DMS53 treated with DMSO at 0.1 percent for 48 hours (cell line): ENCODE measurements around the gene IRGC.

Source experiments
- DNase-seq: peaks from one replicate; lab custom pipeline; 2025; ENCODE audit not compliant: unreplicated experiment; lab: John Stamatoyannopoulos, UW

IRGC gene

DNA sequence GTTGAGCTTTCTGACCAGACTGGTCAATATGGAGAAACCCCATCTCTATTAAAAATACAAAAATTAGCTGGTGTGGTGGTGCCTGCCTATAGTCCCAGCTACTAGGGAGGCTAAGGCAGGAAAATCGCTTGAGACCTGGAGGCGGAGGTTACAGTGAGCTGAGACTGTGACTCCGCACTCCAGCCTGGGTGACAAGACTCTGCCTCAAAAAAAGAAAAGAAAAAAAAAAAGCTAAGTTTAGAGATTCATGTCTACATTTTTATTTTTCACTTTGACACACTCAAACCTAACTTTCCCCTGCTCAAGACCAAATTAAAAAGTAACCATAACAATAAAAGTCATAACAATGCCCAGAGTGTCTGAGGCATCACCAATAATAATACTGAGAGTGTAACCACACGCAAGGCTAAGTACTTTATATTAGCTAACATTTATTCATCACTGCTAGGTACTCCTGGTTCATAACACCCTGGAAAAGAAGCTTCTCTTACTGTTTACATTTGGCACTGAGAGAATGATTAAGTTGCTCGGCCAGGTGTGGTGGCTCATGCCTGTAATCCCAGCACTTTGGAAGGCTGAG is 5.7 kb downstream of the IRGC start:
- DNase-seq: no peak

DNA sequence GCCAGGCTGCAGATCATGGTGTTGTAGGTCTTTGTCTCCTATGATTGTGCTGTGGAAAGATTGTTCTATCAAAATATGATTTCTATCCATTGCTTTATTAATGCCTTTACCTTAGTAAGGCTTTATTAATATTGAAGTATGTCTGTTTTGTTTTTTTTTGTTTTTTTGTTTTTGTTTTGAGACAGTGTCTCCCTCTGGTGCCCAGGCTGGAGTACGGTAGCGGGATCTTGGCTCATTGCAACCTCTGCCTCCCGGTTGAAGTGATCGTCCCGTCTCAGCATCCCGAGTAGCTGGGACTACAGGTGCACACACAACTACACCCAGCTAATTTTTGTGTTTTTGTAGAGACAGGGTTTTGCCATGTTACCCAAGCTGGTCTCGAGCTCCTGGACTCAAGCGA is 7.7 kb downstream of the IRGC start:
- DNase-seq: no peak

DNA sequence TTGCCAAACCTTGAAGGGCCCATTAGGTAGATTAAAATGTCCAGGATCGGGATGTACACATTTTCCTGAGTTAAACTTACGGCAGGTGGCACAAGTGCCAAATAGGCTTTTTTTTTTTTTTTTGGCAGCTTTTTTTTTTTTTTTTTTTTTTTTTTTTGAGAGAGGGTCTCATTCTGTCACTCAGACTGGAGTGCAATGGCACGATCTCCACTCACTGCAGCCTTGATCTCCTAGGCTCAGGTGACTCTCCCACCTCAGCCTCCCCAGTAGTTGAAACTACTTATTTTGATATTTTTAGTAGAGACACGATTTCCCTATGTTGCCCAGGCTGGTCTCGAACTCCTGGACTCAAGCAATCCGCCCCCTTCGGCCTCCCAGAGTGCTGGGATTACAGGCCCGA is 9.0 kb downstream of the IRGC start:
- DNase-seq: no peak

DNA sequence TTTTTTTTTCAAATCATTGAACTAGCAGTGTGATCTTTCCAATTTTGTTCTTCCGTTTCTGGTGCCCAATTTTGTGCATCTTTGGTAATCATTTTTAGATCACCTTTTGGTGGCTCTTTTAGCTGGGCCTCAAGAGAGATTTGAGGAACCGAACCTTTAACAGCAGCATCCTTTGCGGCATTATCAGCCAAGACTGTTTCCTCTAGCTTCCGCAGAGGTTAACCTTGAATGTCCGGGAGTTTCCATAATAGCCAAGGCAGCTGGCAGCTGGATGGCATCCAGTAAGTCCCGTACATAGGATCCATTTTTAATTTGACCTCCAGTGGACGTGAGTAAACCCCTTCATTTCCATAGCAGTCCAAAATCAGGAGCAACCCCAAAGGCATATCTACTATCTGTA is 9.6 kb downstream of the IRGC start:
- no peak for DNase-seq

DNA sequence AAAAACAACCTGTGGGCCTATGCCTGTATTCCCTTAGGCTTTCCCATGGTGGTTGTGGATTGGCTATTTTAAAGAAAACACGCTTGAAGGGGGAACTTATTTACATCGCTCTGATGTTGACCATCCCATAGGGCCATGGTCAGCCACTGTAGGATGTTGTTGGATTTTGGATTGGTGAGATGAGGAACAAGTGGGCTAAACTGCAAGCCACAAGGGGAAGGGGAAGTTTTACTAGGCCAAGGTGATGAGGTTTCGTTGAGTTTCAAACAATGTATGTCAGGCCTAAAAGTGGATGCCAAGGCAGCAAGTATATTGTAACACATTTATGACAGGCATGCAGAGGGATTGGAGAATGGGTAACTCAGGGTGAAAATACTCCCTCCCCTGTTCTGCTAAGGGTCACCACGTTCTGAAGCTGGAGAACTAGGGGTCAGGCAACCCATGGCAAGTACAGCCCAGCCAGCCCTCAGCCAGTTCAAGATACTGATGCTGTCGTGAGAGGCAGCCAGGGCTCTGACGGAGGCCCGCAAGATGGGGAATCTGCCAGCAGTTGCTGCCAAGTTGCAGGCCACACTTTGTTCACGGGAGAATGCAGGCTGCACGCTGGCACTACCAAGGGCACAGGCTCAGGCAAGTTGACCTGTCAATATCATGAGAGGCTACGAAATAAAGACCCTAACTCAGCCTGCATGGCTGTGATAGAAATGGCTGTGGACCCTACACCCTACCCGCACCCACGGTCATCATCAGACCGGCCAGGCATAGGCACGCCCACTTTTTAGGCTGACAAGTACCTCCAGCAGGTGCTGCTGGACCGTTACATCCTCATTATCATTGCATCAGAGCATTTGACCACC is 11.1 kb downstream of the IRGC start:
- no peak for DNase-seq

DNA sequence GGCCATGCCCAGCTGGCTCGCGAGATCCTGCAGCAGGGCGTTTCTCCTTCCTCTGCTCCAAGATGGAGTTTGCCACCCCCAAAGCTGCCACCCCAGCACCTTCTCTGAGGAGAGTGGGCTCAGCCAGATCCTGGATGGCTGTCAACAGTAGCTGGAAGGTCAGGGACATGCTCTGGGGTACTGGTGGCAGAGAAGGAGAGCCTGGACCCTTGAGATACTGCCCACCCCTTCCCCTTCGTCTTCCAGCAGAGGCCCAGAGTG is 11.6 kb downstream of the IRGC start:
- DNase-seq: no peak

DNA sequence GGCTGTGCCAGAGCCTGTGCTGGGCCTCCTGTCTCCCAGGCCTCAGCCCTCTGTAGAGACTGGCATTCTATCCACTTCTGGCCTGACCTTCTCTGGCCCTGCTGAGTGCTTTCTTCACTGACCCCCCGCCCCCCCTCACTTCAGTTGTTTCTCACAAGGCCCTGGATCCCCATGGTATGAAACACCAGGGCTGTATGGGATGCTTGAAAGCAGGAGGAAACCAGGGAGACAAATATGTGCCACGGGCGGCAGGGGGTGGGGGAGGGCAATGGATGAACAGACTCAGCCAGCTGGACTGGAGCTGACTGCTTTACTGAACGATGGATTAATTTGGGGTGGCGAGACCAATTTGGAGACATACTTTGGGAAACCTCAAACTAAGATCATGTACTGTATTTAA is 14.0 kb downstream of the IRGC start:
- DNase-seq: no peak

DNA sequence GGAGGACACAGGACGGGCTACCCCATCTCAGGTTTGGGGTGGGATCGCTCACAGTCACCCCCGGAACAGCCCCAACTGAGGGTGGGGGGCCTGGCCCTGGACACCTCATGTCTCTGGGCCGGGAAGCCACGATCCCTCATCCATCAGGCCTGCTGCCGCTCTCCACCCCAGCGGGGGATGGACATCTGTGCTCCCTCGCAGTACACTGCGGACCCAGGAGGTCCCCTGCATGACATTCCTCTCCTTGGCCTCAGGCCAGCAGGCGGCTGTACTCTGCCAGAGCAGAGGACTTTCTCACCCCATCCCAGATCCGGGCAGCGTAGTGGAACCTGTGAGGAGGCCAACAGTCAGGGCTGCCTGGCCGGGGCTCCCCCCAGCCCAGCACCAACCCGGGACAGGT is 15.5 kb downstream of the IRGC start:
- DNase-seq: no peak

DNA sequence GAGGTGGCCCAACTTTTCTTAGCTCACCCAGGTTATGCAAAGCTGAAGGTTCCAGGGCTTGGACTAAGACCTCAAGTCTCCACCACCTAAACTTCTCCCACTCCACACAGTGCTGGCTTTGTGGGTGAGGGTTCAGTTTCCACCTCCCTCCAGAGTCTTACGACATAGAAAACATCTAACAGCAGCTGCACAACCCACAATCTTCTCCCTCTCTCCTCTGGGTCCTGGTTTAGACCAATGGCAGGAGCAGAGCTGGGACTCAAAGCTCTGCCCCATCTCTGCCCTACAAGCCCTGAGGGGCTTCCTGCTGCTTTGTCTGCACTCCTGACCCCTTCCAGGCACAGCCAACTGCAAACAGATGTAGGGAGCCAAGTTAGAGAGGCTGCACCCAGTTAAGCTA is 16.0 kb downstream of the IRGC start:
- no peak for DNase-seq

DNA sequence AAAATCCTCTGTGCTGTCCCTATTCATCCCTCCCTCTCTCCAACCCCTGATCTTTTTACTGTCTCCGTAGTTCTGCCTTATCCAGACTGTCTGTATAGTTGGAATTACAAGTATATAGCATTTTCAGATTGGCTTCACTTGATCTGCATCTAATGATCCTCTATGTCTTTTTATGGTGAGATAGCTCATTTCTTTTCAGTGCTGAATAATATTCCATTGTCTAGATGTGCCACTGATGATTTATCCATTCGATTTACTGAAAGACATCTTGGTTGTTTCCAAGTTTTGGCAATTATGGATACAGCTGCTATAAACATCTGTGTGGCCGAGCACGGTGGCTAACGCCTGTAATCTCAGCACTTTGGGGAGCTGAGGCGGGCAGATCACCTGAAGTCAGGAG is 19.1 kb downstream of the IRGC start:
- DNase-seq: no peak

DNA sequence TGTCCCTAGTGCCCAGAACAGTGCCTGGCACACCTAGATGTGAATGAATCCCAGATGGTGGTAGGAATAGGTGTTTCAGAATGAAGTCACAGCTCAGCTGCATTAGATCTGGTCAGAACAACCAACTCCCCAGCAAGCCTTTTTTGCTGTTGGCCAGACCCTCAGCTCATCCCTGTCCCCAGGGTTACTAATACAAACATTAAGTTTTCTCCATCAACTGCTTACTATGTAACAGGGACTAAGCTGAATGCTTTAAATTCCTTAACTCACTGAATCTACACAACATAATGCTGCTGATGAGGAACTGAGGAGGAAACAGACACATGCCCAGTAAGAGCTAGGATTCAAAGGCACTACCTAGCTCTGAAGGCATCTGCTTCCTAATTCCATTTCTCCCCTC is 20.1 kb downstream of the IRGC start:
- DNase-seq: no peak

DNA sequence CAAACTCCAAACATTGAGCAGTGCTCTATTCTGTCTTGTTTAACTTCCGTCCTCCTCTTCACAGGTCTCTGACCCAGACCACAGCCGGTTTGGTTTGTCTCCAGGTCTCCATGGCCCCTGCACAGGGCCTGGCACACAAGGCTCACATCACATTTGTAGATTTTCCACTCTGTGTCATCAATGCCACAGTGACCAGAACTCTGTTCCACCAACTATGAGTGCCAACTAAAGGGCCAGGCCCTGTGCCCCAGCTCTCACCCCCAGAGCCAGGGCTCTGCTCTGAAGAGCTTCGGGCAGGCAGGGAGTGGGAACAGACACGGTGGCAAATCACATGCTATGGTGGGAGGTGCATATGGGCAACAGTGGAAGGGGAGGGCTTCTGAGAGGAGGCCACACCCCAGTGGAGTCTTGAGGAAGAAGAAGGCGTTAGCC is 22.9 kb downstream of the IRGC start:
- no peak for DNase-seq

DNA sequence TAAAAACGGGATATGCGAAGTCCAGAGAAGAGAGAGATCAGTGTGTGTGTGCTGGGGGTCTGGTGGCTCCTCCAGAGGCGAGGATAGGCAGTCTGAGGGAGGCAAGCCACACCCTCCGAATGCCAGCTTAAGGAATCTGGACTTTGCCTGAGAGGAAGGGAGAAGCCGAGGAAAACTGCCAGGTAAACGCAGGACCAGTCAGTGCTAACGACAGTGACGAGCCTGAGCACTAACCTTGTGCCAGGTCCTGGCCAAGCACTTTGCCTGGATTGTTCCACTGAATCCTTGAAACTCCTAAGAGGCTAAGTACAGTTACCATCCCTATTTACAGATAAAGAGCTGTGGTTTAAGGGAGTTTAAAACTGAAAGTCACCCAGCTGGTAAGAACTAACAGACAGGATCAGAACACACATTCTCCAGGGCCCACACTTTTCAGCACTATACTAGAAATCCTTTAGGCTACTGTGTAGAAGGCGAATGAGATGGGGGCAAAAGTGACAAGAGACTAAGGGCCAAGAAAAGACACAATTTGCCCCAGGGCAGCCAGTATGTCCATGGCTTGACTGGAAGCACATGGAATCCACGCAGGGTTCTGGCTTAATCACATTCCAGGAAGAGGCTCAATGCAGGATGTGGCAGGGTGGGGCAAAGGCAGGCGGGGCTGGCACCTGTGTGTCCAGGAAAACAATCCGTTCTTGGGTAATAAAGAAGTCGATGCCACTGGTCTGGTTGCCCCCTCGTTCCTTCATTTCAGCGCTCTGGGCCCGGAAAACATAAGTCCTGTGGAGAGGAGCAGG is 23.8 kb downstream of the IRGC start:
- no peak for DNase-seq

DNA sequence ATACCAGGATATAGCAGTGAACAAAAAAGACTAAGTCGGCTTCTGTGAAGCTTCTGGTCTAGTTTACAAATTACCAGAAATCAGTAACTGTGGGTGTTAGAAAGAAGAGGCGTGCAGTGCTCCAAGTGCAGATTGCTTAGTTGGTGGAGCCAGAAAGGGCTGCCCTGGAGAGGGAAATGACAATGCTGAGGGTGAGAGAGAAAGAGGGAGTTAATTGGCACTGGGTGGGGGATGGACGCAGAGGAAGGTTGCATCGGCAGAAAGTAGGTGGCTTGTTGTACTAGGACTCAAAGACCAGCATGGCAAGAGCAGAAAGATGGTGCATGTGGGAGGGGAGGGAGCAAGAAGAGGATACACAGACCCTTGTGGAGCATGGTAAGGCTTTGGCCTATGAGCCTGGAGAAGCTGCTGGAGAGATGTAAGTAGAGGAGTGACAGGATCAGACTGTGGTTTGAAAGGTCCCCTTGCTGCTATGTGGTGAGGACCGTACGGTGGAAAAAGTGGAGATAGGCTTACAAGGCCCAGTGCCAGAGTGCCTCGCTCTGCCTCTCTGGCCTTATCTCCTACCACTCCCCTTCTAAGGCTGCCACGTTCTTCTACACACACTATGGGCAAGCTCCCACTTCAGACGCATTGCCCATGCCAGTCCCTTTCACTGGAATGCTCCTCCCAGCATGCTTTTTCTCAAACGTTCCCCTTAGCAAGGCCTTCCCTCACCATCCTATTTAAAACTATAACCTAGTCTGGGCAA is 25.4 kb downstream of the IRGC start:
- no peak for DNase-seq

DNA sequence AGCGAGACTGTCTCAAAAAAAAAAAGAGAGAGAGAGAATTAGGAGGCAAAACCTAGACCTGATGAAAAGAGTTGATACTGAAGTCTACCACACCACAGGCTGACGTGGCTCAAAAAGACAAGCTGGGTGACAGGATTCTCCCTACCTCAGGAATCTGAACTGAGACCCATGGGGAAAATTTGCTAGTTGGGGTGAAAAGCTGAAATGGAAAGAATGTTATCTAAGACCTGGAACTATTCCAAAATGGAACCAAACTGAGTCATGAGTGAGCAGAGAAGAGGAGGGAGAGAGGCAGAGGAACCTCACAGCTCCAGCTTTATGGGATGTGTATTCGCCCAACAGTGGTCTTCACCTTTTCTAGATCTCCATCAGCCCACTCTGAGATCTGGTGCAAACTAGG is 27.2 kb downstream of the IRGC start:
- no peak for DNase-seq

DNA sequence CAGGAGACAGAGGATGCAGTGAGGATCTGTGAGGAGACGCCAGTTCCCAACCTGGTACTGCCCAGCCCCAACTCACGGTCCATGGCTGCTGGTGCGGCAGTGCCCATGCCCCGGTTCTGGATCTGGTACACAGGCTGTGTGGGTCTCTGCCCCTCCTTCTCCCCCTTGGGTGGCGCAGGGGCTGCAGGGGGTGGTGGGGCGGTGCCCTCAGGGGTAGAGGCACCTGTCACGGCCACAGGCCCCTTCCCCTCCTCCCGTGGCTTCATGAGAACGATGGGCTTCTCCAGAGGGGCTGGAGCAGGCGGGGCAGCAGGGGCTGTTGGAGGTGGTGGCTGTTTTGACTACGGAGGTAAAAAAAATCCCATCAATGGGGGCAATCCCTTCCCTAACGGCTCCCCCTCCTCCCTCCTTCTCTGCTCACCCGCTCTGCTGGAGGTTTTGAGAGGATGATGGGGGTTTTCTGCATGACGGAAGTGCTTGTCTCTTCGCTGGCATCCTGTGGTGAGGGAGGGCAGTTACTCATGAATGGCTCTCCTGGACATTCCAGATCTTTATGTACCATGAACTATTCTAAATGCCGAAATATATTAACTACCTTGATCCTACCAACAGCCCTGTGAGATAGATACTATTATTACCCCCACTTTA is 31.8 kb downstream of the IRGC start:
- DNase-seq: no peak

DNA sequence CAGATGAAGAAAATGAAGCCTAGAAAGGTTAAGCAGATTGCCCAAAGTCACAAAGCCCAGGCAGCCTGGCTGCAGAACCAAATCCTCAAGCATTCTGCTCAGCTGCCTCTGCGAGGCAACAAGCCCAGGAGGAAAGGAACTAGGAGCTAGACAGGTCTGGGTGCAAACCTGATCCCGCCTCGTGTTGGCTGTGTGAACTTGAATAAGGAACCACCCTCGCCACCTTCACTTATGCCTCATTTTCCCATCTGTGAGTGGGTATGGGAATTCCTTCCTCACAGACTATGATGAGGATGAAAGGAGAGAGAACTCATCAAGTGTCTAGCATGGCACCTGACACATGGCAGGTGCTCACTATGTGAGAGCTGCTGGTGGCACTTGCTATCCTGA is 32.3 kb downstream of the IRGC start:
- no peak for DNase-seq

DNA sequence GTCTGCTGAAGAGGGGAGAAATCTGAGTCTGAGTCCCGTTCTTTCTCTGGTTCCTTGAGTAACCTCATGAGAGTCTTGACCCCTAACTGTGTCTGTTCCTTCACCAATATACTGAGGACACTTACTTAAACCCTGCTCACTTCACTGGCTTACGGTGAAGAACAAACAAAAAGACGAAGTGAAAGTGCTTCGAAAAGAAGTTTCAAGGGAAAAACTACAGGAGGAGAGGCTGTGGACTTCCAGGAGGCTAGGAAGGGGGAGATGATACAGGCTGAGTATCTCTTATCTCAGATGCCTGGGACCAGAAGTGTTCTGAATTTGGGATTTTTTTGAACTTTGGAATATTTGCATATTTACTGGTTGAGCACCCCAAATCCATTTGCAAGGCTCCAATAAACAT is 32.8 kb downstream of the IRGC start:
- no peak for DNase-seq

DNA sequence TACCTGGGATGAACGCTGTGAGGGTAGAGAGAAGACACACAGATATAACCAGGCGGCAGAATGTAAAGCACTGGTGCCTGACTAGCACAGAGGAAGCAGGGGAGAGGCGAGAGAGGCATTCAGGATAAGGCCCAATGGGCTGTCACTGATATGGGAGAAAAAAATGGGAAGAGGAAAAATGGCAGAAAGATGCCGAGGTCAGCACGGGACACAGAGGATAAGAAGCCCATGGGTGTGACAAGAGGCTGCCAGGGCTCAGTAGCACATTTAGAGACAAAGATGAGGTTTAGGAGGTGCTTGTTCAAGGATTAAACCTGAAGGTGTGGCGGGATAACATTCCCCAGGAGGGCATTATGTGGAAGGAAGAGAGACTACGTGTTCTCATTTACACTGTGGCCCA is 33.3 kb downstream of the IRGC start:
- no peak for DNase-seq

DNA sequence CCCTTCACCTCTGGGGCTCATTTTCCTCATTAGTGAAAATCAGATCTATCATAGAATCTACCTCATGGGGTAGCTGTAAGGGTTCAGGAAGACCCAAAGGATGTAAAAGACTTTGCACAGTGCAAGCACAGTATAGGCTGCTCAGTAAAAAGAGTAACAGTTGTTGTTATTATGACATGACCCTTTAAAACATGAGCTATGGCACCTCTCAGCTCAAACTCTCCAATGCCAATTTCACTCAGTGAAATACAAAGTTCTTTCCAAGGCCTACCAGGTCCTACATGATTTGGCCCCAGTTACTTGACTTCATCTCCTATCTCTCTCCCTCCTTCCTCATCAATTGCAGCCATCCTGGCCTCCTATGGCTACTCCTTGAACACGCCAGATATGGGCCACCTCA is 34.0 kb downstream of the IRGC start:
- DNase-seq: no peak
